H9 (cell line): ENCODE results near the gene ARHGAP15. TPM values are rescaled to one million over a fixed set of nuclear protein-coding genes. Genes with fewer than 3 reads are reported as not detected.

Experiments used
- DNase-seq: peaks from one replicate; pipeline ENCODE4 v3.0.0-alpha.2; 2017
- H2AFZ ChIP-seq: one replicate; pipeline ENCODE4 v1.6.1; 2013; ENCODE audit warnings: mild to moderate bottlenecking, low read length, control low read depth, moderate library complexity
- H2AK5ac ChIP-seq: 2 replicates; pipeline ENCODE4 v1.6.1; 2013; ENCODE audit warnings: low read length, control low read depth, mixed read lengths; ENCODE audit not compliant: insufficient read length
- H2BK120ac ChIP-seq: one replicate; pipeline ENCODE4 v1.6.1; 2013; ENCODE audit warnings: low read depth, mild to moderate bottlenecking, low read length, control low read depth, inconsistent platforms; ENCODE audit not compliant: poor library complexity, severe bottlenecking
- H2BK12ac ChIP-seq: 2 replicates; pipeline ENCODE4 v1.6.1; 2013; ENCODE audit warnings: low read length, control low read depth, mixed read lengths, low read depth; ENCODE audit not compliant: insufficient read length
- H2BK15ac ChIP-seq: 2 replicates; pipeline ENCODE4 v1.6.1; 2013; ENCODE audit warnings: low read depth, low read length, control low read depth
- H2BK20ac ChIP-seq: one replicate; pipeline ENCODE4 v1.6.1; 2013; ENCODE audit warnings: low read depth, mild to moderate bottlenecking, low read length, control low read depth, inconsistent platforms; ENCODE audit not compliant: poor library complexity, severe bottlenecking
- H2BK5ac ChIP-seq: 2 replicates; pipeline ENCODE4 v1.6.1; 2013; ENCODE audit warnings: low read length, control low read depth, mixed read lengths; ENCODE audit not compliant: insufficient read length
- H3K14ac ChIP-seq: 2 replicates; pipeline ENCODE4 v1.6.1; 2013; ENCODE audit warnings: low read length, control low read depth; ENCODE audit not compliant: insufficient read depth
- H3K18ac ChIP-seq: 2 replicates; pipeline ENCODE4 v1.6.1; 2013; ENCODE audit warnings: low read depth, mild to moderate bottlenecking, mixed read lengths, low read length, control low read depth; ENCODE audit not compliant: insufficient read length
- H3K23ac ChIP-seq: 2 replicates; pipeline ENCODE4 v1.6.1; 2013; ENCODE audit warnings: low read length, control low read depth, mixed read lengths, low read depth; ENCODE audit not compliant: insufficient read length
- H3K23me2 ChIP-seq: 2 replicates; pipeline ENCODE4 v1.6.1; 2013; ENCODE audit warnings: low read depth, mild to moderate bottlenecking, mixed read lengths, low read length, control low read depth; ENCODE audit not compliant: insufficient read length, poor library complexity, severe bottlenecking
- H3K27ac ChIP-seq: 2 replicates; pipeline ENCODE4 v1.5.1; 2013; ENCODE audit warnings: low read length, control low read depth, mixed read lengths, low read depth; ENCODE audit not compliant: insufficient read length
- H3K27me3 ChIP-seq: 2 replicates; pipeline ENCODE4 v1.6.1; 2013; ENCODE audit warnings: low read length, control low read depth, inconsistent platforms; ENCODE audit not compliant: insufficient read depth
- H3K4ac ChIP-seq: 2 replicates; pipeline ENCODE4 v1.6.1; 2013; ENCODE audit warnings: low read depth, mild to moderate bottlenecking, control low read depth, inconsistent platforms, low read length, moderate library complexity
- H3K4me1 ChIP-seq: 2 replicates; pipeline ENCODE4 v1.6.1; 2013; ENCODE audit warnings: low read length, control low read depth, inconsistent platforms; ENCODE audit not compliant: insufficient read depth
- H3K4me2 ChIP-seq: 2 replicates; pipeline ENCODE4 v1.6.1; 2013; ENCODE audit warnings: low read length, control low read depth, mixed read lengths; ENCODE audit not compliant: insufficient read length, insufficient read depth
- H3K56ac ChIP-seq: 2 replicates; pipeline ENCODE4 v1.6.1; 2013; ENCODE audit warnings: low read depth, mild to moderate bottlenecking, mixed read lengths, low read length, control low read depth; ENCODE audit not compliant: insufficient read length
- H3K79me1 ChIP-seq: 2 replicates; pipeline ENCODE4 v1.6.1; 2013; ENCODE audit warnings: low read depth, mild to moderate bottlenecking, moderate library complexity, low read length, control low read depth, inconsistent platforms; ENCODE audit not compliant: insufficient read depth, poor library complexity, severe bottlenecking
- H3K79me2 ChIP-seq: 2 replicates; pipeline ENCODE4 v1.6.1; 2013; ENCODE audit warnings: low read length, control low read depth, inconsistent platforms; ENCODE audit not compliant: insufficient read depth
- H3K9ac ChIP-seq: 2 replicates; pipeline ENCODE4 v1.6.1; 2013; ENCODE audit warnings: low read length, control low read depth, mixed read lengths; ENCODE audit not compliant: insufficient read length; ENCODE audit errors: extremely low read depth
- H3K9me3 ChIP-seq: one replicate; pipeline ENCODE4 v1.6.1; 2013; ENCODE audit warnings: low read depth, low read length, inconsistent platforms; ENCODE audit not compliant: control insufficient read depth
- H3T11ph ChIP-seq: one replicate; pipeline ENCODE4 v1.6.1; 2013; ENCODE audit warnings: mild to moderate bottlenecking, low read length, control low read depth, inconsistent platforms
- H4K20me1 ChIP-seq: one replicate; pipeline ENCODE4 v1.6.1; 2013; ENCODE audit not compliant: control insufficient read depth, insufficient read length, insufficient read depth
- H4K5ac ChIP-seq: 2 replicates; pipeline ENCODE4 v1.6.1; 2013; ENCODE audit warnings: low read depth, mild to moderate bottlenecking, mixed read lengths, low read length, control low read depth; ENCODE audit not compliant: insufficient read length
- H4K8ac ChIP-seq: replicated peaks from 2 replicates; pipeline ENCODE4 v1.6.1; 2013; ENCODE audit warnings: low read length, control low read depth, mixed read lengths, low read depth; ENCODE audit not compliant: insufficient read length
- H4K91ac ChIP-seq: 2 replicates; pipeline ENCODE4 v1.6.1; 2013; ENCODE audit warnings: low read depth, mild to moderate bottlenecking, moderate library complexity, mixed read lengths, low read length, control low read depth; ENCODE audit not compliant: insufficient read length
- H3K27ac Mint-ChIP-seq, 3 experiments: 2 replicates in 2 of 3; 3 replicates in 1 of 3; pipeline ENCODE4 v1.8.0; 2020 to 2021; ENCODE audit warnings: mixed read lengths in 3 of 3, mild to moderate bottlenecking in 1 of 3, moderate library complexity in 1 of 3
- H3K27me3 Mint-ChIP-seq: 2 replicates; pipeline ENCODE4 v1.8.0; 2021; ENCODE audit warnings: low read depth, mild to moderate bottlenecking, moderate library complexity, mixed read lengths
- H3K36me3 Mint-ChIP-seq, 3 experiments: 2 replicates in 2 of 3; 3 replicates in 1 of 3; pipeline ENCODE4 v1.8.0; 2020 to 2021; ENCODE audit warnings: low read depth in 3 of 3, mixed read lengths in 3 of 3; ENCODE audit not compliant: insufficient read depth in 1 of 3
- H3K4me1 Mint-ChIP-seq, 2 experiments: 2 replicates each; pipeline ENCODE4 v1.8.0; 2020; ENCODE audit warnings: mixed read lengths in 2 of 2
- H3K4me3 Mint-ChIP-seq, 2 experiments: 2 replicates in 1 of 2; 3 replicates in 1 of 2; pipeline ENCODE4 v1.8.0; 2020 to 2021; ENCODE audit warnings: mild to moderate bottlenecking in 2 of 2, mixed read lengths in 2 of 2, moderate library complexity in 1 of 2
- H3K9me3 Mint-ChIP-seq, 2 experiments: 2 replicates in 1 of 2; 3 replicates in 1 of 2; pipeline ENCODE4 v1.8.0; 2020; ENCODE audit warnings: mild to moderate bottlenecking in 2 of 2, mixed read lengths in 2 of 2, moderate library complexity in 1 of 2
- CTCF ChIP-seq: fragments of 200-600 bp; sonication (generic); conservative IDR thresholded peaks from 3 replicates; pipeline ENCODE4 v1.8.0; 2021; ENCODE audit warnings: antibody characterized with exemption, mild to moderate bottlenecking
- WGBS: extraction: QIAGEN DNeasy Blood & Tissue Kit; methylation state at CpG from one replicate; pipeline ENCODE4 v1.1.7; 2013; ENCODE audit warnings: missing lambda C conversion rate, low lambda C conversion rate, mixed read lengths; ENCODE audit not compliant: insufficient read length; ENCODE audit errors: extremely low coverage; 5-methylcytosine and 5-hydroxymethylcytosine counted together
- total RNA-seq: library from RNA; stranded (reverse); gene quantifications from 2 replicates; pipeline ENCODE4 v1.2.1, GENCODE V29; 2021

Gene ARHGAP15
- total RNA-seq, 1 experiment from 2014 or later, result not detected

- H3K14ac ChIP-seq, result no peak overlapping the region
- no peak overlapping the region for H3K4ac ChIP-seq
- H2AFZ ChIP-seq, result no peak overlapping the region
- H3T11ph ChIP-seq, result no peak overlapping the region
- H2BK20ac ChIP-seq, result no peak overlapping the region
- H3K18ac ChIP-seq, result no peak overlapping the region
- no peak for TF ChIP-seq CTCF
- no peak overlapping the region for H3K56ac ChIP-seq
- WGBS, result no CpG with 5 or more reads among the region's 4 CpGs
- no peak for DNase-seq
- no peaks in the 10 kb centered on the region for H3K27me3 ChIP-seq
- H4K5ac ChIP-seq, result no peak overlapping the region
- Mint-ChIP-seq H3K36me3 (no peaks in the 10 kb centered on the region), H3K4me3 (no peak overlapping the region), H3K4me1 (no peaks in the 10 kb centered on the region), H3K27me3 (no peaks in the 10 kb centered on the region), H3K27ac (no peak overlapping the region), H3K9me3 (no peaks in the 10 kb centered on the region)
- no peaks in the 10 kb centered on the region for H3K9me3 ChIP-seq
- H4K8ac ChIP-seq, result no peak overlapping the region
- no peaks in the 10 kb centered on the region for H4K20me1 ChIP-seq
- no peak overlapping the region for H3K27ac ChIP-seq
- H4K91ac ChIP-seq, result no peak overlapping the region
- H2BK120ac ChIP-seq, result no peak overlapping the region
- no peak overlapping the region for H3K23ac ChIP-seq
- H3K79me2 ChIP-seq, result no peaks in the 10 kb centered on the region
- H2BK12ac ChIP-seq, result no peak overlapping the region
- no peak overlapping the region for H3K9ac ChIP-seq
- H2BK5ac ChIP-seq, result no peak overlapping the region
- H2AK5ac ChIP-seq, result no peak overlapping the region
- H3K23me2 ChIP-seq, result no peaks in the 10 kb centered on the region
- H3K4me2 ChIP-seq, result no peak overlapping the region
- H3K4me1 ChIP-seq, result no peaks in the 10 kb centered on the region
- no peaks in the 10 kb centered on the region for H3K79me1 ChIP-seq
- no peak overlapping the region for H2BK15ac ChIP-seq
Observed at GRCh38 chr2:143195511-143195910, 66.3 kb downstream of the ARHGAP15 start.
